Measurements from ENCODE around the gene CTR9.

The CTR9 gene

GRCh38 chr11:10742460-10743208, 8.4 kb upstream of the CTR9 start:
- DNase-seq (ENCODE audit: low read depth): no peak

- DNase-seq (ENCODE audit: low read depth): no peak
These were observed 7.6 kb upstream of the CTR9 start for GRCh38 chr11:10743354-10744000.

DNA sequence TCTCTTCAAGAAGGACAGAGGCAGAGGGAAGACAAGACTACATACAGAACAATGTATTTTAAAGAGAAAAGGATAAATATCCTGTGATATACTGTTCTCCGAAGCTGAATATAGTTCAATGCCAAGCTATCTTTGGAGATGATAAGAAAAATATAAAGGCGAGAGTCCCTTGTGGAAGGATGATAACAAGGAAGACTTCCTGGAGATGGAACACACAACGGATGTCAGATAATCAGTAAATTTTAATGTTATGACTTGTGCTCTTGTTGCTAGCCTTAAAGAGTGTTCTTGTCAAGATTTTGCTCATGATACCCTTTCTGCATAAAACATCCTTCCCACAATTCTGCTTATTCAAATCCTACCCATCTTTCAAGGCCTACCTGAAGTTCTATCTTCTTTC, 6.8 kb upstream of the CTR9 start:
- no peak for DNase-seq (ENCODE audit: low read depth)

- no peak for DNase-seq (ENCODE audit: low read depth)
These were observed 4.2 kb upstream of the CTR9 start for GRCh38 chr11:10746871-10747270.

DNA sequence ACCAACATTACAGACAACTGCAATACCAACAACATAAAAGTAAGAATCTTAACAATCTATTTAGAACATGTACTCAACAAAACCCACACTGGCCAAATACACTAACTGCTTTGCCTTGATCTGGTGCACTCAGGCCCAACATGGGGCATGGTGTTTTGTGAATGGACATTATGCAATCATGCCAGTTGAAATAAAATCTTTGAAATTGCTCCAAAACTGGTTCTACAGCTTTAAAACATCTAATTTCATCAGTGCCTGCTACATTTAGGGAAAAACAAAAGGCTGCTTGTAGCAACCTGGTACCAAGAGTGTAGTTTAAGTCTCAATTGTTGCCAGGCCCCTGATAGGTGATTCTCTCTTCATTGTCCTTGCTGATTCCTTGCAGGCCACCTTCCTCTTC, 3.3 kb upstream of the CTR9 start:
- no peak for DNase-seq (ENCODE audit: low read depth)

GRCh38 chr11:10749476-10749875, 1.6 kb upstream of the CTR9 start:
- no peak for DNase-seq (ENCODE audit: low read depth)

- DNase-seq (ENCODE audit: low read depth): no peak
These were observed 515 bp downstream of the CTR9 start for GRCh38 chr11:10751581-10751940.

GRCh38 chr11:10752061-10752460, 1.0 kb downstream of the CTR9 start:
- DNase-seq (ENCODE audit: low read depth): no peak

- DNase-seq (ENCODE audit: low read depth): no peak
These were observed 1.4 kb downstream of the CTR9 start for GRCh38 chr11:10752486-10752885.

- DNase-seq (ENCODE audit: low read depth): no peak
These were observed 7.9 kb downstream of the CTR9 start for GRCh38 chr11:10758957-10759356.

DNA sequence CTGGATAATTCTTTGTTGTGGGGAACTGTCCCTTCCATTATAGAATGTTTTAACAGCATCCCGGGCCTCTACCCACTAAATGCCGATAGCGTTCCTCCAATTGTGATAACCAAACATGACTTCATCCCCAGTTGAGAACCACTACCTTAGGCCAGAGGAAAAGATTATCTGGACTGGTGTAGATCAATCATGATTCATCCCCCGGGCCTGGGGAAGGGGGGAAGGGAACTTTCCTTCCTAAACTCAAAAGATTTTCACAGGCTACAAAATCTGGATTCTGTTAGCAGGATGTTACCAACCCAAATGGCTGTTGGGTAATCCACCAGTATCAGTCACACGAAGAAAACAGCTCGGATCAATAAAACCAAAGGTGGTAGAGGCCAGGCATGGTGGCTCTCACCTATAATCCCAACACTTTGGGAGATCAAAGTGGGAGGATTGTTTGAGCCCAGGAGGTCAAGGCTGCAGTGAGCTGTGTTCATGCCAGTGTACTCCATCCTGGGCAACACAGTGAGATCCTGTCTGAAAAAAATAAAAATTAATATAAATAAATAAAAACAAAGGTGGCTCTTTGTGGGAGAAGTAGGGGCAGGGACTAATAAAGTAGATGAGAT, 10.1 kb downstream of the CTR9 start:
- no peak for DNase-seq (ENCODE audit: low read depth)

- DNase-seq (ENCODE audit: low read depth): no peak
These were observed 11.1 kb downstream of the CTR9 start for GRCh38 chr11:10762185-10762584.

GRCh38 chr11:10762913-10763421, 11.9 kb downstream of the CTR9 start:
- DNase-seq (ENCODE audit: low read depth): no peak

GRCh38 chr11:10763766-10764165, 12.7 kb downstream of the CTR9 start:
- DNase-seq (ENCODE audit: low read depth): no peak

DNA sequence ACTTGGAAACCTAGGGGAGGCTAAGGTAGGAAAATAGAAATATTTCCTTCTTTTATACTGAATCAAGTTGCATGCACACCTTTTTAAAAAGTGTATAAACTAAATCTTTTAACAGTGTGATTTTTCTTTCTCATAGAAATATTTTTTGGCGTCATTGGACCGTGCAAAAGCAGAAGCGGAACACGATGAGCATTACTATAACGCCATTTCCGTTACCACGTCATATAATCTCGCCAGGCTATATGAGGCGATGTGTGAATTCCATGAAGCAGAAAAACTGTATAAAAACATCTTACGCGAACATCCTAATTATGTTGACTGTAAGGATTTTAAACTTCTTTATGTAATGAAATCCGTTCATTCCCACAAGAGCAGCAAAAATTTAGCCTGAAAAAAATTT, 13.4 kb downstream of the CTR9 start:
- no peak for DNase-seq (ENCODE audit: low read depth)

DNA sequence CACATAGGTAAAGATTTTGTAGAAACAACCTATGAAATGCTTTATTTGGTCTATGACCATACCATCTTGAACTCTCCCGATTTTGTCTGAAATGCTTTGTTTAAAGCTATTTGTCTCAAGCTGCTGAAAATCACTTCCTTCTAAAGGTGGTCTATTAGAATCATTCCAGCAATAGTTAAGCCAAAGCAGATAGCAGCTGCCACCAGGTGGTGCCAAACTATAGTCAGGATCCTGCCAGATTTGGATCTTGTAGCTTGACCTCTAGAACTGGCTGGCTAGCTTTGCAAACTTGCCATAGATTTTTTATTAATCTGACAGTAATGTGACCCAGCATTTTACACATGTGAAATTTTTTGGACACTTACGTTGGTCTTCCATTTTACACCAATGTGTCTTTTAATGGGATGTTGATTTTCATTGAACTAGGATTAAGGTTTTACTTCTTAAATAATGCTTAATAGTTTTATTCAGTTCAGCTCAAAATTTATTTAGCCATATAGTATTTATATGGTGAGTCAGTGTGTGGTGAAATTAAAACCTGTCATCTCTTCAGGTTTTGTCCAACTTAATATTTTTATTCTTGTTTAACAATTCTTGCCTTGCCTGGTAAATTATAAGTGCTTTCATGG, 19.7 kb downstream of the CTR9 start:
- DNase-seq (ENCODE audit: low read depth): no peak

DNA sequence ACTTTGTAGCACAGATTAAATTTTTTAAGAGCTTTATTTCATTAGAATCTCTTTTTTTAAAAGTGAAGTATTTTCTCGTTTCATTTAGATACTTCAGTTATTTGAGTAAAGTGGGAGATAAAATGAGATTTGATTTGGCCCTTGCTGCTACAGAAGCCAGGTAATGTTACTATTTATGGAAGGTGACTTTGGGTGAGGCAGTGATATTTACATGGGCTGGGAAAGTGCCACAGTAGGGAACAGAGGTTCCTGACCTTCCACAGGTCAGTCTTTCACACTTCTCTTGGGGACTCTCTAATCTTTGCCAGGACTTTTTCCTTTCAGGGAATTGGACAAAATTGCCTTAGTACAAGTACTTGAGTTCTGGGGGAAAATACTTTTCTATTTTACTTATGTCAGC, 20.4 kb downstream of the CTR9 start:
- no peak for DNase-seq (ENCODE audit: low read depth)

DNA sequence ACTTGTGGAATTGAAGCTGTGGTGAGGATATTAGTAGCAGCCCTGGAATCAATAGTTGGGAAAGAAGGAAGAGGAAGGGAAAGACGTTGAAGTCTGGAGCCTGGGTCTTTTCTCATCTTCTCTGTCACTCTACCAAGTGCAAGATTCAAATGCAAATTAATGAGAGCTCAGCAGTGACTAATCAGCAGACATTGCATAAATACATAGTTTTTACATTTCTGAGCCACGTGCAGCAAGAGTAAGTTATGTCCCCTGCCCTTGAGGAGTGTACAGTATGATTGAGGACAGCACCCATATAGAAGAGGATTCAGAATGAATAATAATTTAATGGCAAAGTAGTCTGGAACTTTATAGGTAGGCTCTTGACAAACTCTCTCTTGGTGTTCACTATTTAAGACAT, 23.8 kb downstream of the CTR9 start:
- DNase-seq (ENCODE audit: low read depth): no peak

GRCh38 chr11:10777393-10777793, 26.3 kb downstream of the CTR9 start:
- DNase-seq (ENCODE audit: low read depth): no peak

DNA sequence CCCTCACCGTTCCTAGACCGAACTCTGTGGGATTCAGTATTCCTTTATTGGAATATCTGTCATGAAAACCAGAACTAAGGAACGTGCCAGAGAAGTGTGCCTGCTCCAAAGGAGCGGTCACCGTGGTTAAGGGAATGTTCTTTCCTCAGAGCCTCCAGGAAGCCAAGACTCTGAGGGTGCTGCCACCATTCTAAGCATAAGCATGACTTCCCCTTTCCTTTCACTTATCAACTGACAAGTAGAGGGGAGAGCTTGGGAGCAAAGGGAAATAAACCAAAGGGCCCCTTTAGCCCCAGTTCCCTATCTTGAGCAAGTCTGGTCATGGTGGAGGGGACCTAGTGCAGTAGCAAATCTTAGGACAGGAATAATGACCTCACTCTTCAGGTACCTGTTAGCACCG, 26.8 kb downstream of the CTR9 start:
- DNase-seq (ENCODE audit: low read depth): no peak

DNA sequence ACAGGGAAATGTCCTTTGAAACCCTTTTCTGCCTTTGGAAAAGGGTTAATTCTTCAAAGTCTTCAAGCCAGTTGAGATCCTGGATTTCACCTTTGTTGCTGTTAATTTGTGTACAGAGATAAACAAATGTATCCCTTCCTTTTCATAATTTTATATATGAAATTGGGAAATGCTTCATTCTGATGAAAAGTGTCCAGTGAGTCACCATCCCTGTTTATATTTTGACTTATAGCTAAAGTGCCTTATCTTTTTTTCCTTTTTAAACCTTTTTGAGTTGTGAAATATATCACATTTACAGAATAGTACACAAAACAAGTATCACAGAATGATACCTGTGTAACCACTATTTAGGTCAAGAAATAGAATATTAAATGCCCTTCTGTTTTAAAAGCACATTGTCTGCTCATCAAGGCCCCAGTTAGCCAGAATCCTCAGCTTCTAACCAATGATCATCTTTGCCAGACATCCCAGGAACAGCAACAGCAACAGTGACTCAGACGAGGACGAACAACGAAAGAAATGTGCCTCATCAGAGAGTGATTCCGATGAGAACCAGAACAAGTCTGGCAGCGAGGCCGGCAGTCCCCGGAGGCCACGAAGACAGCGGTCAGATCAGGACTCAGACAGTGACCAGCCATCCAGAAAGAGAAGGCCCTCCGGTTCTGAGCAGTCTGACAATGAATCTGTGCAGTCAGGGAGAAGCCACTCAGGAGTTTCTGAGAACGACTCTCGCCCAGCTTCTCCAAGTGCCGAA, 27.3 kb downstream of the CTR9 start:
- no peak for DNase-seq (ENCODE audit: low read depth)

- no peak for DNase-seq (ENCODE audit: low read depth)
These were observed 28.0 kb downstream of the CTR9 start for GRCh38 chr11:10779086-10779485.

Data from activated T-cell treated with anti-CD3 and anti-CD28 coated beads for 48 hours (primary cell).